ENCODE measurements around the gene ABTB2. TPM values are rescaled to one million over a fixed set of nuclear protein-coding genes. Genes with fewer than 3 reads are reported as not detected.

Gene ABTB2
- total and polyA plus RNA-seq, 9 of the 15 experiments (the other 6 are each of a cell fraction or from before 2014, with no cell fraction given), result 0.03 to 0.18 (median 0.12) TPM; not detected in 2

- DNase-seq (ENCODE audit: extremely low read depth in 1 of 4, low spot score in 3 of 4), result no peak
- H3K79me2 ChIP-seq (ENCODE audit: control insufficient read depth, insufficient read depth, low read length), result no peaks in the 10 kb centered on the region
- intact Hi-C loops (cut with micrococcal nuclease) (no loop called here), in situ Hi-C loops (cut with MboI) (no loop called here)
- no peaks in the 10 kb centered on the region for H3K4me1 ChIP-seq (replicated peaks in 1 of 2; ENCODE audit: control insufficient read depth in 2 of 2, insufficient read depth in 2 of 2, low read length in 2 of 2)
- 8% methylated on average over 17 of the region's 17 CpGs for WGBS (ENCODE audit: insufficient coverage, low coverage, missing lambda C conversion rate)
- H3K27me3 ChIP-seq (ENCODE audit: control insufficient read depth in 2 of 2, insufficient read depth in 2 of 2, low read length in 2 of 2), result peaks cover 35 to 41% of the 10 kb centered on the region in 2 experiments
- ChIA-PET CTCF (ENCODE audit: low intra/inter-chr PET ratio) (no interaction called here), POLR2A (interaction anchor here (1.0 to 1.2 kb wide), 2 partner anchors 16 to 26 kb away, joined by 3 read pairs; no protein-coding TSS in a partner anchor)
- no peak overlapping the region for H3K27ac ChIP-seq (ENCODE audit: extremely low read depth, low read depth, low read length)
- no peak for ATAC-seq
- no peaks in the 10 kb centered on the region for H3K36me3 ChIP-seq (ENCODE audit: control insufficient read depth, insufficient read depth, low read length)
- no peak overlapping the region for H3K4me3 ChIP-seq
- no peak for TF ChIP-seq MCM5 (IDR thresholded peaks at IDR 0.05; ENCODE audit: low read depth)
- TF ChIP-seq NCOA2 (IDR thresholded peaks at IDR 0.05; ENCODE audit: partially characterized antibody in 2 of 2), result no peak
- no peak for TF ChIP-seq IRF2 (CRISPR knock-in tag; IDR thresholded peaks at IDR 0.05)
- no peak for TF ChIP-seq NCOA4 (IDR thresholded peaks at IDR 0.05; ENCODE audit: partially characterized antibody)
- no peak for TF ChIP-seq FOXJ2 (tag; IDR thresholded peaks at IDR 0.05)
- TF ChIP-seq KDM2B (CRISPR knock-in tag; IDR thresholded peaks at IDR 0.05), result no peak
- TF ChIP-seq ZNF764 (CRISPR knock-in tag; IDR thresholded peaks at IDR 0.05; ENCODE audit: low read depth), result no peak
- BruUV-seq (replicated peaks), result no TSS peak
- H2AFZ ChIP-seq (ENCODE audit: low read depth, low read length), result no peak overlapping the region
- H3K9me3 ChIP-seq (replicated peaks; ENCODE audit: control insufficient read depth, insufficient read depth, low read depth, low read length), result no peaks in the 10 kb centered on the region
- H4K20me1 ChIP-seq (replicated peaks; ENCODE audit: control insufficient read depth, insufficient read depth, low read length), result no peaks in the 10 kb centered on the region
- no peak for FAIRE-seq
- H3K9ac ChIP-seq (ENCODE audit: insufficient read depth in 1 of 2, low read depth in 2 of 2, low read length in 2 of 2), result no peak overlapping the region
- H3K9me1 ChIP-seq (ENCODE audit: control insufficient read depth, insufficient read depth, low read length), result no peaks in the 10 kb centered on the region
- no peak overlapping the region for H3K4me2 ChIP-seq (ENCODE audit: insufficient read depth, low read length)
These were observed 72.9 kb downstream of the ABTB2 start for GRCh38 chr11:34284811-34285481.

Measured in K562 (cell line).